Mucosa of stomach (tissue), 1 donor: ENCODE data around the gene ERV3-1.
A peak's percentile ranks its signal among the peaks of the same experiment; 100 is the strongest.
"Not testable (repeated sequence)": the region's sequence is repeated elsewhere in the genome, so short reads cannot be mapped to it uniquely, and the experiment has no call there.

ENCODE experiments used
- H3K27me3 ChIP-seq: one replicate; pipeline ENCODE4 v1.7.0; 2013; ENCODE audit warnings: mild to moderate bottlenecking, low read length; ENCODE audit not compliant: control insufficient read depth, insufficient read depth
- H3K36me3 ChIP-seq: one replicate; pipeline ENCODE4 v1.7.0; 2013; ENCODE audit warnings: low read length; ENCODE audit not compliant: control insufficient read depth, insufficient read depth
- H3K4me1 ChIP-seq: one replicate; pipeline ENCODE4 v1.7.0; 2013; ENCODE audit warnings: mild to moderate bottlenecking, low read length; ENCODE audit not compliant: control insufficient read depth, insufficient read depth
- H3K4me3 ChIP-seq: one replicate; pipeline ENCODE4 v1.7.0; 2013; ENCODE audit warnings: low read length
- H3K9ac ChIP-seq: one replicate; pipeline ENCODE4 v1.7.0; 2013; ENCODE audit warnings: mild to moderate bottlenecking, low read length, moderate library complexity
- H3K9me3 ChIP-seq: one replicate; pipeline ENCODE4 v1.7.0; 2013; ENCODE audit warnings: mild to moderate bottlenecking, low read length, moderate library complexity; ENCODE audit not compliant: control insufficient read depth
- donor health status: Pancreatic carcinoma.

Gene ERV3-1

DNA sequence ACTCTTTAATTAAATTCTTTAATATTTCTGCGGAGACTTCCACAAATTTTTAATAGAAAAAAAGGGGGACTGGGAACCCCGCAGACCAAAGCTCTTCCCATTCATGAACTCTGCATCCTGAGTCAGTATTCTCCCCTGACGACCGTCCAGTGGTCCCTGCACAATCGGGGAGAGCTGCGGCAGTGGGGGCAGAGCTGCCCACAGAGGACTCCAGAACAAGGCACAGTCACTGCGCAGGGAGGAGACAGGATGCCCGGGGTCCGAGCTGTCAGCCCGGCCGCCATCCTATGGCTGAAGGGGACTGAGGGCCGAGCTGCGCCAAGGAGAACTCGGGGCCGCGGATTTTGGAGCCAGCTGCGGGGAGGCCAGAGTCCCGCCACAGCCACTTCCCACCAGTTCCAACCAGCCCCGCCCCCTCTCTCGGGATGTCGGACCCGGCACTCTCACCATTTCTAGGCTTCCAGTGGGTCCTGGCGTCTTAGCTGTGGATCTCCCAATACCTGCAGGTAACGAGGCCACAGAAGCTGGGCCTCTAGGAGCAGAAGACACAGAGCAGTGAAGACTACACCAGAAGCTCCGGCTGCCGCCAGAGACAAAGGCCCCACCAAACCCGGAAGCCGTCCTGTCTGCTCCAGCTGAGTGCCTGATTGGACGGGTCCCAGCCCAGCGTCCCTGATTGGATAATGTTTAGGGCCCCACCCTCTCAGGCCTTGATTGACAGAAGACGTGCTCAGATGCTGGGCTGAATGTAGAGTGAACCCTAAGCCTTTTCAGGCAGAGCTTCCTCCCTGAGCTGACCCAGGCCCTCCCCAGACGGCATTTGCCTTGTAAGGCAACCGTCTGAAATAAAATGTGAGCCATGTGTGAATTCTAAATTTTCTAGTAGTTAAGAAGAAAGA lies at the start of gene ERV3-1:
ERV3-1 (minus strand) TSS at position 594 of the 899 bp plus-strand sequence. CDS start 13,661 bp downstream, outside the sequence.
- H3K9me3 ChIP-seq: peaks cover 3% of the 10 kb centered on the region
- peaks cover 7% of the 10 kb centered on the region for H3K4me1 ChIP-seq
- peak within 1 kb of the TSS; percentile 71 for H3K4me3 ChIP-seq
- peak within 1 kb of the TSS; percentile 97 for H3K9ac ChIP-seq
- H3K27me3 ChIP-seq: no peaks in the 10 kb centered on the region
- H3K36me3 ChIP-seq: peaks cover 3% of the 10 kb centered on the region

DNA sequence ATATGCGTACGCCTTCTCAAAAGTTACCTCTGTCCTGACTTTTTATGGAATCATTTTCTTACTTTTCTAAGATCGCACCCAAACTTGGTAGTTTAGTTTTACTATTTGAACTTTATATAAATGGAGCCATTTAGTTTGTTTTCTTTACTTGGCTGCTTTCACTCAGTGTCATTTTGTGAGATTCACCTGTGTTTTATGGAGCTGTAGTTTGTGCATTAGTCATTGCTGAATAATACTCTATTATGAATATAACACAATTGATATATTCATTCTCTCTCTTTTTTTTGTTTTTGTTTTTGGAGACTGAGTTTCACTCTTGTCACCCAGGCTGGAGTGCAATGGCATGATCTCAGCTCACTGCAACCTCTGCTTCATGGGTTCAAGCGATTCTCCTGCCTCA lies 49.3 kb upstream of the ERV3-1 start:
- not testable (repeated sequence) for H3K9ac ChIP-seq, H3K9me3 ChIP-seq, H3K4me1 ChIP-seq, H3K4me3 ChIP-seq, H3K27me3 ChIP-seq, H3K36me3 ChIP-seq

- not testable (repeated sequence) for H3K36me3 ChIP-seq, H3K4me1 ChIP-seq, H3K4me3 ChIP-seq, H3K27me3 ChIP-seq, H3K9me3 ChIP-seq, H3K9ac ChIP-seq
These were observed 48.0 kb upstream of the ERV3-1 start for GRCh38 chr7:65054466-65054994.

DNA sequence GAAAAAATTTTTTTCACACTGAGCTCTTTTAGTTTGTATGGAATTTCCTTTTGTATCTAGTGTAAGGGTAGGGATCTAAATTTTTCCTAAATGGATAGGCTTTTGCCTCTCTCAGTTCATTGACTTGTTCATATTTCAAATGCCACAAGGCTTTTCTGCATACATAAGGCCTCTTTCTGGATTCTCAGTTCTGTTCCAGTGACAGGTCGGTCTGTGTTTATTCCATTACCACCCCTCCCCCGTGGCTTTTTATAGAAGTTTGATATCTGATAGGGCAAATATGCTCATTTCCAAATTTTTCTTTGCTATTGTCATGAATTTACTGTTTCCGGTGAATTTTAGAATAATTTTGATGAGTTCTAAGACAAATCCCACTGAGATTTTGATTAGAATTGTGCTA lies 45.2 kb upstream of the ERV3-1 start:
- not testable (repeated sequence) for H3K36me3 ChIP-seq, H3K4me3 ChIP-seq, H3K9me3 ChIP-seq, H3K27me3 ChIP-seq, H3K4me1 ChIP-seq, H3K9ac ChIP-seq

DNA sequence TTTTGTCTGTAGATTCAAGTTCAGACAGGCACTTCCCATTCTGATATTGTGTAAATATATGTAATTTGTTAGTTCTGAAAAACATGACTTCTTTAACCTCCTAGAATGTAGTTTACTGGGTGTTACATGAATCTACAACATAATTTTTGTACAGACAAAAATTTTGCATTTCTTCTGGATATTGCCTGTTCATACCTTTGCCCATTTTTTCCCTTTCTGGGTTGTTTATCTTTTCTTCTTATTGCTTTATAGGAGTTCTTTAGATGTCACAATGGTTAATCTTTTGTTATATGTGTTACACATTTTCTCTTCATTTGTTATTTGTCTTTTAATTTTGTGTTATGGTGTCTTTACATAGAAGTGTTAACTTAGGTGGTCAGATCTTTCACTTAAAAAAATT lies 44.7 kb upstream of the ERV3-1 start:
- H3K27me3 ChIP-seq, H3K9ac ChIP-seq, H3K36me3 ChIP-seq, H3K4me3 ChIP-seq, H3K4me1 ChIP-seq, H3K9me3 ChIP-seq: not testable (repeated sequence)

- not testable (repeated sequence) for H3K27me3 ChIP-seq, H3K36me3 ChIP-seq, H3K4me1 ChIP-seq, H3K4me3 ChIP-seq, H3K9me3 ChIP-seq, H3K9ac ChIP-seq
These were observed 39.8 kb upstream of the ERV3-1 start for GRCh38 chr7:65046329-65046728.

GRCh38 chr7:65045589-65045988 lies 39.1 kb upstream of the ERV3-1 start:
- H3K9me3 ChIP-seq, H3K27me3 ChIP-seq, H3K9ac ChIP-seq, H3K4me1 ChIP-seq, H3K36me3 ChIP-seq, H3K4me3 ChIP-seq: not testable (repeated sequence)

DNA sequence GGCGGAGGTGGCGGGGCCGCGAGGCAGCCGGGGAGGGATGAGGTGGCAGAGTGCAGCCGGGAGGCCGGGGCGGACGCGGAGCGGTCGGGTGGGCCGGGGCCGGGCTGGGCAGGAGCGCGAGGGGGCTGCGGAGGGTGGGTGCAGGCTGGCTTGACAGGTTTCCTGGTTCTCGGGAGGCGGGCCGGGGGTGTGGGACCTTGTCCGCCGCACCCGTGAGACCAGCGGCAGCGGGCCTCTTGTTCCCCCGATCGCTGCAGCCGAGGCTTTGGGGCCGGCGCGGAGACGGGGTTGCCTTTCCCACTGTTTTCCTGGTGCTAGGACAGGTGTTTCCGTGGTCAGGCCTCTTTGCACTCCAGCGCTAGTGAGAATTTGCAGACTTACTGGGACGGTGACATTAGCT lies 32.3 kb upstream of the ERV3-1 start:
- H3K36me3 ChIP-seq, H3K27me3 ChIP-seq, H3K4me1 ChIP-seq, H3K9me3 ChIP-seq: not testable (repeated sequence)
- H3K4me3 ChIP-seq: peak overlapping the region; percentile 46
- peak overlapping the region; percentile 80 for H3K9ac ChIP-seq

DNA sequence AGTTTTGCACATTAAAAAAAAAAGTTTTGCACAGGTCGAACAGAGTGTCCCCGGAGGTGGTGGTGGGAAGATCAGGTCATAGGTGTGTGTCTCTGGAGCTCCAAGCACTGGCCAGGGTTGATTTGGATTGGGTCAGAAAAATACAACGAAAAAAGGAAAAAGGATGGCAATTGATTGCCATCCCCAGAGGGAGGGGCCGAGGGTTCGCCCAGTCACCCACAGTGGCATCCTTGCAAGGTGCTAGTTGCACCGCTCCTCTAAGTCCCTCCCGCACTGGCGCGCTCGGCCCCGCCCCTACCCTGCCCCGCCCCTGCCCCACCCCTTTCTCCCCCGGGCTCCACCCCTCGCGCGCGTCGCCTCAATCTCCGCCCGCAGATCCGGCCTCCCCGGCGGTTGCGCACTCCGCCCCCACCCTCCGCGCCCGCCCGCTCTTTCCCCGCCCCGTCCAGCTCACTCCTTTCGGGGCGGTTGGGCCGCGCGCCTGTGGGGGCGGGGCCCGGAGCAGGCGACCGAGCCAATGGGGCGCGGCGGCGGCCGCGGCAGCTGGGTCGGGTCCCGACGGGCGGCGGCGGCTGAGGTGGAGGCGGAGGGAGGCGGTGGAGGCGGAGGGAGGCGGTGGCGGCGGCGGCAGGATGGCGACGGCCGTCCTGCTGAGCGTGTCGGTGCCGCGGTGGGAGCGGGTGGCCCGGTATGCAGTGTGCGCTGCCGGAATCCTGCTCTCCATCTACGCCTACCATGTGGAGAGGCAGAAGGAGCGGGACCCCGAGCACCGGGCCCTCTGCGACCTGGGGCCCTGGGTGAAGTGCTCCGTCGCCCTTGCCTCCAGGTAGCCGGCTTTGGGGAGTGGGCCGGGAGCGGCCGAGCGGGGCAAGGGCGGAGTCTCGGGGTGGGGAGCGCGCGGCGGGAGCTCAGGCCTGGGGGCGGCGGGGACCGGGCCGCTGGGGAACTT lies 31.5 kb upstream of the ERV3-1 start:
- Histone ChIP-seq H3K36me3 (no peaks in the 10 kb centered on the region), H3K4me1 (peaks cover 7% of the 10 kb centered on the region), H3K27me3 (no peaks in the 10 kb centered on the region), H3K4me3 (no peak overlapping the region), H3K9me3 (no peaks in the 10 kb centered on the region), H3K9ac (peak overlapping the region; percentile 53)

DNA sequence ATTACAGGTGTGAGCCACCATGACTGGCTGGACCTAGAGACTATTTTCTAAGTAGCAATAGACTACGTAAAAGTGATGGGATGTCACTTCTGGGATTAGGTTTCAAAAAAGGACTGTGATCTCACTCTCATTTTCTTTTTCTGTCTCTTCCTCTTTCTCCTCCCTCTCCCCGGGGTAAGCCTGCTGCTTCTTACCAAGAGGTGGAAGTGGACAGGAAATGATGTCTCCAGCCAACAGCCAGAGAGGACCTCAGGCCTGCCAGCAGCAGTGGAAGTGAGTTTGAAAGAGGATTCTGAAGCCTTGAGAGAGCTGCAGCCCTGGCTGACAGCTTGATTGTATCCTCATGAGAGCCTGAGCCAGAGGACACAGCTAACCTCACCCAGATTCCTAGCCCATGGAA lies 30.0 kb upstream of the ERV3-1 start:
- not testable (repeated sequence) for H3K27me3 ChIP-seq, H3K36me3 ChIP-seq, H3K4me1 ChIP-seq, H3K9me3 ChIP-seq, H3K4me3 ChIP-seq, H3K9ac ChIP-seq

DNA sequence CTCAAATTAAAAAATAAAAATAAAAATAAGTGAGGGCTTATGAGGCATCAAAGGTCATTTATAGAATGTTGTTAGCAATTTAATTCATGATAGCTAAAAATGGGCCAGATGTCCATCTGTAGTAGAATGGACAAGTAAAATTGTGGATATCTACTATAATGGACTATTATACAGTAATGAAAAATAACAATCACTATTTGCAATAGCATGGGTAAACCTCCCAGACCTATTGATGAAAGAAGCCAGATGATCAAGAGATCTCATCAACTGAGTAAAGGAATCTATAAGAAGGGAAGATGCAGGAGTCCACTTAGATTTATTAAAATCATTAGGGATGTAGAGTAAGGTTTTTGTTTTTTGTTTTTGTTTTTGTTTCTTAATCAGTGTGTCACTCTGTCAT lies 29.0 kb upstream of the ERV3-1 start:
- H3K4me3 ChIP-seq, H3K27me3 ChIP-seq, H3K9me3 ChIP-seq: not testable (repeated sequence)

GRCh38 chr7:65034120-65034782 lies 27.8 kb upstream of the ERV3-1 start:
- not testable (repeated sequence) for H3K4me1 ChIP-seq

More for the DNA sequence above, 29.0 kb upstream of the ERV3-1 start:
- H3K9ac ChIP-seq, H3K36me3 ChIP-seq, H3K4me1 ChIP-seq: not testable (repeated sequence)

More at GRCh38 chr7:65034120-65034782, 27.8 kb upstream of the ERV3-1 start:
- not testable (repeated sequence) for H3K27me3 ChIP-seq, H3K9me3 ChIP-seq, H3K36me3 ChIP-seq, H3K4me3 ChIP-seq, H3K9ac ChIP-seq
